Muscle of back (tissue), 10 donors: ENCODE measurements around the gene ZNF205. TPM values are rescaled to one million over a fixed set of nuclear protein-coding genes. Genes with fewer than 3 reads are reported as not detected.

Experiments used
- polyA plus RNA-seq, 10 donors: library from polyadenylated mRNA; unstranded; fragments of 120-200 nt; gene quantifications; one replicate each; pipeline ENCODE4 v1.2.1, GENCODE V29; 2013; ENCODE audit not compliant: insufficient read length in 10 of 10

Gene ZNF205
- polyA plus RNA-seq, 10 donors: 7.5 to 14.6 (median 11.7) TPM

Other genes starting within 250 kb of the ZNF205 start
- gene FLYWCH2, start 229.4 kb upstream of the ZNF205 start, polyA plus RNA-seq: 10 to 100 TPM; 10.4 to 20.2 (median 15.5) TPM
- gene FLYWCH1, start 200.7 kb upstream of the ZNF205 start, polyA plus RNA-seq: 10 to 100 TPM; 10.7 to 25.3 (median 17.2) TPM
- 10 to 100 TPM in 2 of 10 donors, 1 to 10 TPM in 8; 1.7 to 27.6 (median 5.6) TPM for gene KREMEN2, start 148.3 kb upstream of the ZNF205 start, polyA plus RNA-seq
- 10 to 100 TPM in 1 of 10 donors, 1 to 10 TPM in 9; 4.9 to 13.2 (median 7.2) TPM for gene PAQR4, start 143.2 kb upstream of the ZNF205 start, polyA plus RNA-seq
- 10 to 100 TPM in 4 of 10 donors, 1 to 10 TPM in 6; 5.8 to 23.0 (median 9.5) TPM for gene PKMYT1, start 132.1 kb upstream of the ZNF205 start, polyA plus RNA-seq
- gene CLDN9, start 99.7 kb upstream of the ZNF205 start, polyA plus RNA-seq: 1 to 10 TPM in 7 of 10 donors, under 1 TPM in 3; 0.45 to 2.6 (median 1.3) TPM
- 1 to 10 TPM in 2 of 10 donors, under 1 TPM in 7, not detected in 1; 0.16 to 6.3 (median 0.31) TPM for gene CLDN6, start 94.4 kb upstream of the ZNF205 start, polyA plus RNA-seq
- 10 to 100 TPM; 21.3 to 91.8 (median 36.6) TPM for gene TNFRSF12A, start 92.2 kb upstream of the ZNF205 start, polyA plus RNA-seq
- 100 to 1,000 TPM in 8 of 10 donors, 10 to 100 TPM in 2; 68.2 to 157 (median 121) TPM for gene HCFC1R1, start 88.6 kb upstream of the ZNF205 start, polyA plus RNA-seq
- 10 to 100 TPM; 15.9 to 26.9 (median 19.8) TPM for gene THOC6, start 88.6 kb upstream of the ZNF205 start, polyA plus RNA-seq
- under 1 TPM in 6 of 10 donors, not detected in 4; 0.07 to 0.82 (median 0.11) TPM for gene BICDL2, start 75.6 kb upstream of the ZNF205 start, polyA plus RNA-seq
- 1 to 10 TPM; 1.1 to 3.0 (median 1.8) TPM for gene MMP25, start 66.0 kb upstream of the ZNF205 start, polyA plus RNA-seq
- 100 to 1,000 TPM in 6 of 10 donors, 10 to 100 TPM in 4; 43.8 to 181 (median 123) TPM for gene IL32, start 46.9 kb upstream of the ZNF205 start, polyA plus RNA-seq
- under 1 TPM in 8 of 10 donors, not detected in 2; 0.13 to 0.53 (median 0.20) TPM for gene ZSCAN10, start 13.3 kb upstream of the ZNF205 start, polyA plus RNA-seq
- 10 to 100 TPM in 5 of 10 donors, 1 to 10 TPM in 5; 8.1 to 11.6 (median 10.0) TPM for gene ZNF213, start 22.4 kb downstream of the ZNF205 start, polyA plus RNA-seq
- gene OR1F1, start 75.6 kb downstream of the ZNF205 start, polyA plus RNA-seq: not detected
- 1 to 10 TPM; 5.1 to 9.2 (median 6.7) TPM for gene ZNF200, start 122.6 kb downstream of the ZNF205 start, polyA plus RNA-seq
- under 1 TPM; 0.09 to 0.65 (median 0.24) TPM for gene MEFV, start 144.0 kb downstream of the ZNF205 start, polyA plus RNA-seq
- gene ZNF263, start 170.9 kb downstream of the ZNF205 start, polyA plus RNA-seq: 10 to 100 TPM; 22.9 to 34.2 (median 27.5) TPM
- gene TIGD7, start 192.8 kb downstream of the ZNF205 start, polyA plus RNA-seq: 10 to 100 TPM in 1 of 10 donors, 1 to 10 TPM in 9; 7.2 to 11.6 (median 8.4) TPM
- 10 to 100 TPM; 19.4 to 37.1 (median 26.7) TPM for gene ZNF75A, start 192.9 kb downstream of the ZNF205 start, polyA plus RNA-seq
- gene OR2C1, start 243.3 kb downstream of the ZNF205 start, polyA plus RNA-seq: under 1 TPM in 8 of 10 donors, not detected in 2; 0.20 to 0.50 (median 0.24) TPM